Hypothalamus (tissue), 51 donors: ENCODE results near the gene SMCO2.

Experiments used
- DNase-seq, 51 donors: peaks; one replicate each; lab custom pipeline; 2025; lab: John Stamatoyannopoulos, UW

SMCO2 gene

GRCh38 chr12:27548301-27549199 is 102.0 kb downstream of the SMCO2 start:
- DNase-seq, result no peak

GRCh38 chr12:27549236-27549800 is 102.8 kb downstream of the SMCO2 start:
- no peak for DNase-seq

GRCh38 chr12:27549801-27550652 is 103.5 kb downstream of the SMCO2 start:
- DNase-seq, result peak in 19 of 51 donors; percentile 4 to 50 (median 23)

- no peak for DNase-seq
Measured at GRCh38 chr12:27550653-27550975, 104.1 kb downstream of the SMCO2 start.

- DNase-seq, result peak in 2 of 51 donors; percentile 8 to 35
Measured at GRCh38 chr12:27551172-27551840, 104.8 kb downstream of the SMCO2 start.
